Memory B cell (primary cell): ENCODE data around the gene ZNF385C.

Experiments
- ATAC-seq: fragments of 150-1000 bp; cut with Tn5 transposase; 2 replicates; pipeline ENCODE4 v1.10.0; 2021; ENCODE audit warnings: low read depth, mild to moderate bottlenecking, moderate library complexity
- DNase-seq, 2 donors: peaks; one replicate each; pipeline ENCODE4 v3.0.0; 2022; ENCODE audit warnings: low spot score in 2 of 2
- H3K27ac Mint-ChIP-seq: one replicate; pipeline ENCODE4 v1.8.0; 2022; ENCODE audit warnings: mild to moderate bottlenecking, moderate library complexity, mixed read lengths
- H3K27me3 Mint-ChIP-seq: one replicate; pipeline ENCODE4 v1.8.0; 2022; ENCODE audit warnings: mixed read lengths
- H3K36me3 Mint-ChIP-seq: one replicate; pipeline ENCODE4 v1.8.0; 2022; ENCODE audit warnings: mild to moderate bottlenecking, mixed read lengths
- H3K4me1 Mint-ChIP-seq: one replicate; pipeline ENCODE4 v1.8.0; 2022; ENCODE audit warnings: mixed read lengths
- H3K4me3 Mint-ChIP-seq: one replicate; pipeline ENCODE4 v1.8.0; 2022; ENCODE audit warnings: mild to moderate bottlenecking, moderate library complexity, mixed read lengths
- H3K9me3 Mint-ChIP-seq: one replicate; pipeline ENCODE4 v1.8.0; 2022; ENCODE audit warnings: mixed read lengths

Gene ZNF385C

GRCh38 chr17:42131981-42132432, 33.7 kb upstream of the ZNF385C start:
- ATAC-seq (no peak), DNase-seq (no peak)

GRCh38 chr17:42131232-42131631, 33.0 kb upstream of the ZNF385C start:
- Mint-ChIP-seq H3K4me3 (no peak overlapping the region), H3K36me3 (peaks cover 23% of the 10 kb centered on the region), H3K27ac (peak overlapping the region; percentile 83), H3K27me3 (no peaks in the 10 kb centered on the region), H3K4me1 (peaks cover 36% of the 10 kb centered on the region), H3K9me3 (no peaks in the 10 kb centered on the region)
- ATAC-seq (no peak), DNase-seq (no peak)

More at GRCh38 chr17:42131981-42132432, 33.7 kb upstream of the ZNF385C start:
- peak overlapping the region; percentile 77 for H3K27ac Mint-ChIP-seq
- H3K27me3 Mint-ChIP-seq = no peaks in the 10 kb centered on the region
- no peaks in the 10 kb centered on the region for H3K9me3 Mint-ChIP-seq
- peaks cover 20% of the 10 kb centered on the region for H3K36me3 Mint-ChIP-seq
- peak overlapping the region; percentile 44 for H3K4me3 Mint-ChIP-seq
- H3K4me1 Mint-ChIP-seq = peaks cover 41% of the 10 kb centered on the region

DNA sequence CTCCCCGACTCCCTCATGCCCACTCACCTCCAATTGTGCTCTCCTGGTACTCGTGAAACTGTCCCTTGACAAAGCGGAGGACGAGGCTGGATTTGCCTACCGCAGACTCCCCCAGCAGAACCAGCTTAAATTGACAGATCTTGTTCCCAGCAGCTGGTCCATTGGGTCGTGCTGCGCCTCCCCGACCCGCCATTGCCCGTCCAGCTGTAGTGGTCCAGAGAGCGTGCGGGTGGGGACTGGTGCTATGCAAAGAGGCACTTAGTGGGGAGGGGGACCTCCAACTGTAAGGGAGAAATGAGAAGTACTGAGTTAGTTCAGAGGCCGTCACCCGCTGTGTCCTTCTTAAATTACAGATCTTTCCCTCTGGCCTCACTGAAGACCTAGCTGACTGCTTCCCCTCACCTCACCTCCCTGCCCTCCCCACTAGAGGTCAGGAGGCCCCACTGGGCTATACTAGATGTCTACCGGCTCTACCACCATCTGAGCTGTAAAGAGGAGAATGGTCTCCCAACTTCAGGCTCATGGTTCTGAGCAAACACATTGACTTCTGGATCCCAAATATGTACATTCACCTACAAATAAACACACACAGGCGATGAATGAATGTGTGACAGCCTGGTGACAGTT, 32.1 kb upstream of the ZNF385C start:
- Mint-ChIP-seq H3K36me3 (peaks cover 26% of the 10 kb centered on the region), H3K27me3 (no peaks in the 10 kb centered on the region), H3K27ac (peak overlapping the region; percentile 40), H3K9me3 (no peaks in the 10 kb centered on the region), H3K4me1 (peaks cover 29% of the 10 kb centered on the region), H3K4me3 (no peak overlapping the region)
- no peak for ATAC-seq
- no peak for DNase-seq

- no peak for DNase-seq
- Mint-ChIP-seq H3K36me3 (peaks cover 32% of the 10 kb centered on the region), H3K27me3 (no peaks in the 10 kb centered on the region), H3K4me1 (peaks cover 32% of the 10 kb centered on the region), H3K27ac (no peak overlapping the region), H3K4me3 (no peak overlapping the region), H3K9me3 (no peaks in the 10 kb centered on the region)
- ATAC-seq = no peak
Observed at GRCh38 chr17:42129109-42129837, 31.0 kb upstream of the ZNF385C start.

- H3K4me3 Mint-ChIP-seq = no peak overlapping the region
- DNase-seq = no peak
- peaks cover 17% of the 10 kb centered on the region for H3K4me1 Mint-ChIP-seq
- H3K9me3 Mint-ChIP-seq = no peaks in the 10 kb centered on the region
- H3K27ac Mint-ChIP-seq = peak overlapping the region; percentile 38
- H3K36me3 Mint-ChIP-seq = peaks cover 32% of the 10 kb centered on the region
- ATAC-seq = no peak
- H3K27me3 Mint-ChIP-seq = no peaks in the 10 kb centered on the region
Observed at GRCh38 chr17:42127414-42127813, 29.1 kb upstream of the ZNF385C start.

- Mint-ChIP-seq H3K4me1 (peaks cover 14% of the 10 kb centered on the region), H3K4me3 (no peak overlapping the region), H3K27me3 (no peaks in the 10 kb centered on the region), H3K36me3 (peaks cover 32% of the 10 kb centered on the region), H3K27ac (peak overlapping the region; percentile 12), H3K9me3 (no peaks in the 10 kb centered on the region)
- no peak for DNase-seq
- ATAC-seq = no peak
Observed at GRCh38 chr17:42126836-42127235, 28.6 kb upstream of the ZNF385C start.

DNA sequence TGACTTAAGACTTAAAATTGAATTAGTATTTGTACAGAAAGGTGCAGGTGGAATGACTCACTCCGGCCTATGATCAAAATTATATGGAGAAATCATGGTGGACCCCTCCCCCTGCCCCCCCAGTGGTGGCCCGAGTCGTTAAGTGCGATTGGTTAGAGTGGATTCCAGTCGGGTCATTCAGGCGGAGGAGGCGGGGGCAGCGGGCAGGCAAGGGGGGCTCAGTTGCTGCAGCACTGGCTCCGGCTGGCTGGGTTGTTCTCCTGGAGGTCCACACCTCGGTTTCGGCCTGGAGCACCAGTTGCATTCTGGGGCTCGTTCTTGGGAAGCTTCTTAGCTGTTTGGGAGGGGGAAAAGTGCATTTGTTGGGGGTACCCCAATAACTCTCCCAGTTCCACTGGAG, 27.3 kb upstream of the ZNF385C start:
- H3K36me3 Mint-ChIP-seq = peaks cover 29% of the 10 kb centered on the region
- H3K27me3 Mint-ChIP-seq = no peaks in the 10 kb centered on the region
- DNase-seq (no peak), ATAC-seq (no peak)
- H3K4me1 Mint-ChIP-seq = peaks cover 9% of the 10 kb centered on the region
- H3K27ac Mint-ChIP-seq = peak overlapping the region; percentile 74
- H3K4me3 Mint-ChIP-seq = no peak overlapping the region
- no peaks in the 10 kb centered on the region for H3K9me3 Mint-ChIP-seq

DNA sequence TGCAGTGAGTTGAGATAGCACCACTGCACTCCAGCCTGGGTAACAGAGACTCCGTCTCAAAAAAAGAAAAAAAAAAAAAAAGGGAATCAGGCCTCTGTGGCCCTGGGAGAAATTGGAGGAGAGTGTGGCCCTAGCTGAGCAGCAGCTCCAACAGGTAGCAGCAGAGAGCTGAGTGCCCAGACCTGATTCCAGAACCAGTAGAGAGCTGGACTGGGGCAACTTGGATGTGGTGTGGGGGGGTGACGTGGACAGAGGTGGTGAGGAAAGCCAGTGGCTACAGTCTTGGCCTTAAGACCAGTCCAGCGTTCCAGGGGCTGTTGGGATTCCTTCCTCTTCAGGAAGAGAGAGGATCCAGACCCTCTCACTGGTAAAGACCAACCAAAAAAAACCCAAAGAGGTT, 26.0 kb upstream of the ZNF385C start:
- DNase-seq = no peak
- H3K9me3 Mint-ChIP-seq = no peaks in the 10 kb centered on the region
- H3K4me3 Mint-ChIP-seq = no peak overlapping the region
- no peak for ATAC-seq
- H3K4me1 Mint-ChIP-seq = peaks cover 6% of the 10 kb centered on the region
- peaks cover 25% of the 10 kb centered on the region for H3K36me3 Mint-ChIP-seq
- no peaks in the 10 kb centered on the region for H3K27me3 Mint-ChIP-seq
- peak overlapping the region; percentile 74 for H3K27ac Mint-ChIP-seq

GRCh38 chr17:42122371-42123303, 24.4 kb upstream of the ZNF385C start, which contains the start of gene HSPB9:
Gene HSPB9 (plus strand): TSS chr17:42122804. CDS start chr17:42122851, 47 bp downstream.
- Mint-ChIP-seq H3K27me3 (no peaks in the 10 kb centered on the region), H3K9me3 (no peaks in the 10 kb centered on the region), H3K4me3 (peak within 1 kb of the TSS; percentile 77), H3K4me1 (peaks cover 9% of the 10 kb centered on the region), H3K36me3 (peaks cover 19% of the 10 kb centered on the region), H3K27ac (no peak within 1 kb of the TSS)
- no peak for ATAC-seq
- no peak for DNase-seq

GRCh38 chr17:42120770-42121769, 22.8 kb upstream of the ZNF385C start, which contains the start of gene KAT2A:
Gene KAT2A (minus strand): TSS chr17:42121367. CDS start chr17:42121304, 63 bp downstream.
- Mint-ChIP-seq H3K4me1 (peaks cover 17% of the 10 kb centered on the region), H3K9me3 (no peaks in the 10 kb centered on the region), H3K27ac (peak within 1 kb of the TSS; percentile 47), H3K27me3 (no peaks in the 10 kb centered on the region), H3K36me3 (peaks cover 17% of the 10 kb centered on the region), H3K4me3 (peak within 1 kb of the TSS; percentile 77)
- ATAC-seq = peak; percentile 84
- peak; percentile 65 to 73 for DNase-seq

GRCh38 chr17:42120161-42120769, 22.0 kb upstream of the ZNF385C start:
- no peak for ATAC-seq
- H3K4me1 Mint-ChIP-seq = peaks cover 25% of the 10 kb centered on the region
- peak overlapping the region; percentile 52 for H3K4me3 Mint-ChIP-seq
- H3K27ac Mint-ChIP-seq = no peak overlapping the region
- DNase-seq = no peak
- H3K36me3 Mint-ChIP-seq = peaks cover 10% of the 10 kb centered on the region
- H3K9me3 Mint-ChIP-seq = no peaks in the 10 kb centered on the region
- H3K27me3 Mint-ChIP-seq = no peaks in the 10 kb centered on the region

DNA sequence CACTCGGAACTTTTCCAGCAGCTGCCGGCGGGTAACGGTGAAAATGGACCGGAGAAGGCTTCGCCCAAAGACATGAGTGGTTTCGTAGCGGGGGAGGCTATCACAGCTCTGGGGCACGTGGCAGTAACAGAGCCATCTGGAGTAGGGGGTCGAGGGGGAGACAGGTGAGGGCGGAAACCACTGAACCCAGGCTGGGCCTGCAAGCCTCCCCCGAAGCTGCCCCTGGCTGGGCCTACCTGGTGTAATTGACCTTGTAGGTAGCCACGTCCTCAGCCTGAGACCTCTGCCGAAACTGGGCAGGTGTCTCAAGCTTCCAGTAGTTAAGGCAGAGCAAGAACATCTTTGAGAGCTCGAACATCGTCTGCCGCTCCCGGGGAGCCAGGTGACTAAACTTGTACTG, 21.0 kb upstream of the ZNF385C start:
- Mint-ChIP-seq H3K4me3 (no peak overlapping the region), H3K9me3 (no peaks in the 10 kb centered on the region), H3K36me3 (peaks cover 8% of the 10 kb centered on the region), H3K27ac (no peak overlapping the region), H3K27me3 (no peaks in the 10 kb centered on the region), H3K4me1 (peaks cover 30% of the 10 kb centered on the region)
- DNase-seq = no peak
- no peak for ATAC-seq
